HTR-8/SVneo (cell line): Measurements from ENCODE around the gene HMX1.

Experiments
- DNase-seq: peaks from one replicate; pipeline ENCODE4 v3.0.0; 2011; ENCODE audit warnings: low spot score, mixed read lengths; ENCODE audit not compliant: insufficient read length
- FAIRE-seq: peaks from 2 replicates; lab custom pipeline; 2011; peaks lifted over from hg19 to GRCh38; lab: Jason Lieb, UNC

HMX1 gene

GRCh38 chr4:8893624-8894423 is 22.2 kb upstream of the HMX1 start:
- FAIRE-seq (no peak), DNase-seq (no peak)

- FAIRE-seq (no peak), DNase-seq (no peak)
These were observed 21.6 kb upstream of the HMX1 start for GRCh38 chr4:8893227-8893623.

- FAIRE-seq = no peak
- no peak for DNase-seq
These were observed 21.1 kb upstream of the HMX1 start for GRCh38 chr4:8892556-8893226.

GRCh38 chr4:8891646-8892555 is 20.3 kb upstream of the HMX1 start:
- FAIRE-seq (no peak), DNase-seq (no peak)

- DNase-seq (no peak), FAIRE-seq (no peak)
These were observed 19.6 kb upstream of the HMX1 start for GRCh38 chr4:8891255-8891645.

GRCh38 chr4:8888856-8889255 is 17.2 kb upstream of the HMX1 start:
- DNase-seq = no peak
- FAIRE-seq = no peak

- FAIRE-seq (no peak), DNase-seq (no peak)
These were observed 15.2 kb upstream of the HMX1 start for GRCh38 chr4:8886612-8887406.

GRCh38 chr4:8882239-8882638 is 10.6 kb upstream of the HMX1 start:
- FAIRE-seq (no peak), DNase-seq (no peak)

- DNase-seq (no peak), FAIRE-seq (no peak)
These were observed 9.2 kb upstream of the HMX1 start for GRCh38 chr4:8880851-8881250.

GRCh38 chr4:8879574-8879973 is 7.9 kb upstream of the HMX1 start:
- FAIRE-seq (no peak), DNase-seq (no peak)

GRCh38 chr4:8878421-8878820 is 6.8 kb upstream of the HMX1 start:
- FAIRE-seq (no peak), DNase-seq (no peak)

- no peak for FAIRE-seq
- DNase-seq = no peak
These were observed 6.1 kb upstream of the HMX1 start for GRCh38 chr4:8877780-8878040.

- DNase-seq = no peak
- FAIRE-seq = no peak
These were observed 5.5 kb upstream of the HMX1 start for GRCh38 chr4:8876982-8877779.

- no peak for DNase-seq
- no peak for FAIRE-seq
These were observed 3.4 kb upstream of the HMX1 start for GRCh38 chr4:8874896-8875680.

GRCh38 chr4:8874003-8874895 is 2.6 kb upstream of the HMX1 start:
- no peak for DNase-seq
- no peak for FAIRE-seq

GRCh38 chr4:8872402-8873291 is 1.0 kb upstream of the HMX1 start:
- DNase-seq = no peak
- no peak for FAIRE-seq
